Adrenal gland (tissue), 12 donors: ENCODE measurements around the gene CD36. TPM values are rescaled to one million over a fixed set of nuclear protein-coding genes. Genes with fewer than 3 reads are reported as not detected.
"Not testable (repeated sequence)": the region's sequence is repeated elsewhere in the genome, so short reads cannot be mapped to it uniquely, and the experiment has no call there.

Experiments used
- DNase-seq, 7 donors: peaks; one replicate each; pipeline ENCODE4 v3.0.0-alpha.2; 2019 to 2020
- H3K27ac ChIP-seq, 5 donors: fragments of 200-600 bp; sonication (generic) in 4 of 5; 1 replicate in 3 of 5; 2 replicates in 2 of 5; pipeline versions ENCODE4 v1.5.1 to v1.8.0; 2016 to 2020; ENCODE audit warnings: mild to moderate bottlenecking in 1 of 5
- H3K27me3 ChIP-seq: fragments of 200-600 bp; 2 replicates; pipeline ENCODE4 v1.8.0; 2021
- H3K36me3 ChIP-seq, 2 donors: fragments of 200-600 bp; replicated peaks in 1 of 2; 1 replicate in 1 of 2; 2 replicates in 1 of 2; pipeline versions ENCODE4 v1.5.1 to v1.8.0; 2018 to 2022
- H3K4me1 ChIP-seq, 2 donors: fragments of 200-600 bp; replicated peaks in 1 of 2; 1 replicate in 1 of 2; 2 replicates in 1 of 2; pipeline versions ENCODE4 v1.5.1 to v1.8.0; 2018 to 2021
- H3K4me3 ChIP-seq, 4 donors: fragments of 200-600 bp; sonication (generic) in 3 of 4; one replicate each; pipeline ENCODE4 v1.5.1; 2016 to 2018
- H3K9me3 ChIP-seq, 3 donors: fragments of 200-600 bp; sonication (generic) in 1 of 3; replicated peaks in 1 of 3; 1 replicate in 2 of 3; 2 replicates in 1 of 3; pipeline versions ENCODE4 v1.5.1 to v1.8.0; 2016 to 2021
- CTCF ChIP-seq, 6 experiments: fragments of 450-650 bp in 4 of 6; fragments of 200-600 bp in 2 of 6; sonication (generic) in 1 of 6; IDR thresholded peaks; 1 replicate in 5 of 6; 2 replicates in 1 of 6; pipeline versions ENCODE4 v1.5.1 to v1.8.0; 2016 to 2021; ENCODE audit warnings: antibody characterized with exemption in 6 of 6, mild to moderate bottlenecking in 2 of 6, moderate library complexity in 1 of 6
- POLR2A ChIP-seq, 2 donors: fragments of 450-650 bp; IDR thresholded peaks; one replicate each; pipeline ENCODE4 v1.6.1; 2017; ENCODE audit warnings: antibody characterized with exemption in 2 of 2, mild to moderate bottlenecking in 2 of 2, moderate library complexity in 1 of 2
- WGBS, 4 donors: extraction: QIAGEN DNeasy Blood & Tissue Kit in 2 of 4; methylation state at CpG; one replicate each; pipeline versions ENCODE4 v1.1.5 to v1.1.7; 2013 to 2017; 5-methylcytosine and 5-hydroxymethylcytosine counted together
- intact Hi-C, 2 donors: fragments of 100-400 bp; cut with DNase I; formaldehyde crosslinking; loops; one replicate each; pipeline versions ENCODE4 v1.14.1 to v1.15.0; 2022 to 2023
- polyA plus RNA-seq, 3 donors: library from polyadenylated mRNA; stranded (reverse); fragments of 200-250 nt in 2 of 3; fragments of 350-450 nt in 1 of 3; fragmentation: Illumina TruSeq in 1 of 3; extraction: RNeasy Lipid Tissue Mini Kit (QIAGEN cat#74804) in 1 of 3; gene quantifications; one replicate each; pipeline ENCODE4 v1.2.3, GENCODE V29; 2013 to 2014
- total RNA-seq, 9 donors: library from RNA; depleted of rRNA in 4 of 9; stranded (reverse); fragments of >200 nt in 4 of 9; fragments of 120-200 nt in 1 of 9; fragmentation: NEBNext Ultra II Directional in 1 of 9; extraction: Animal tissue kit (Norgen Biotek cat#: 25700) in 1 of 9; gene quantifications; one replicate each; pipeline versions ENCODE4 v1.1.0 to v1.2.4, GENCODE V29; 2013 to 2023
- donor health status: healthy with polysubstance abuse.
- donor health status: Bipolar disorder and iron deficiency.
- donor health status: DM: yes; HTN: yes; CAD: no.
- donor health status: DM: no; HTN: no; CAD: no.
- donor health status: DM: no; HTN: no; CAD: no.
- donor health status: DM: yes; HTN: yes; CAD: no.

Gene CD36
- total and polyA plus RNA-seq, 12 donors, result 7.2 to 224 (median 32.2) TPM

- Histone ChIP-seq H3K4me3 (no peak overlapping the region), H3K9me3 (no peaks in the 10 kb centered on the region), H3K4me1 (peaks cover 0 to 10% of the 10 kb centered on the region in 2 donors), H3K27me3 (no peaks in the 10 kb centered on the region), H3K36me3 (no peaks in the 10 kb centered on the region), H3K27ac (no peak overlapping the region)
- intact Hi-C loops, result loop anchor here in 1 of 2 donors (10.0 kb wide), 1 partner anchor 237 kb away; no protein-coding TSS in a partner anchor
- no peak for TF ChIP-seq CTCF (IDR thresholded peaks at IDR 0.05)
- no peak for TF ChIP-seq POLR2A (IDR thresholded peaks at IDR 0.05)
- DNase-seq, result no peak
- 89 to 96% (median 92%) methylated on average over 13 of the region's 13 CpGs for WGBS, 4 donors
These were observed 23.8 kb downstream of the CD36 start for GRCh38 chr7:80662252-80662651.

GRCh38 chr7:80665526-80665925 lies 27.1 kb downstream of the CD36 start:
- intact Hi-C loops, result loop anchor here in 1 of 2 donors (10.0 kb wide), 1 partner anchor 241 kb away; no protein-coding TSS in a partner anchor

GRCh38 chr7:80666376-80666775 lies 27.9 kb downstream of the CD36 start:
- intact Hi-C loops, result loop anchor here in 1 of 2 donors (10.0 kb wide), 1 partner anchor 242 kb away; no protein-coding TSS in a partner anchor
- Histone ChIP-seq H3K4me1 (no peaks in the 10 kb centered on the region), H3K9me3 (no peaks in the 10 kb centered on the region), H3K27ac (no peak overlapping the region), H3K27me3 (no peaks in the 10 kb centered on the region), H3K4me3 (no peak overlapping the region), H3K36me3 (no peaks in the 10 kb centered on the region)
- no peak for DNase-seq
- WGBS, 4 donors, result 81 to 89% (median 89%) methylated on average over 2 of the region's 2 CpGs
- no peak for TF ChIP-seq POLR2A (IDR thresholded peaks at IDR 0.05)
- no peak for TF ChIP-seq CTCF (IDR thresholded peaks at IDR 0.05)

More at GRCh38 chr7:80665526-80665925, 27.1 kb downstream of the CD36 start:
- DNase-seq, result no peak
- Histone ChIP-seq H3K4me3 (no peak overlapping the region), H3K9me3 (no peaks in the 10 kb centered on the region), H3K27me3 (no peaks in the 10 kb centered on the region), H3K4me1 (no peaks in the 10 kb centered on the region), H3K36me3 (no peaks in the 10 kb centered on the region), H3K27ac (no peak overlapping the region)
- WGBS, 4 donors, result 82 to 91% (median 85%) methylated on average over 2 of the region's 2 CpGs
- no peak for TF ChIP-seq CTCF (IDR thresholded peaks at IDR 0.05)
- TF ChIP-seq POLR2A (IDR thresholded peaks at IDR 0.05), result no peak

- not testable (repeated sequence) for H3K9me3 ChIP-seq, H3K4me3 ChIP-seq, H3K27me3 ChIP-seq, H3K4me1 ChIP-seq, H3K27ac ChIP-seq, DNase-seq, H3K36me3 ChIP-seq
- 88 to 97% (median 92%) methylated on average over 6 of the region's 6 CpGs for WGBS, 4 donors
- intact Hi-C loops, result loop anchor here in 1 of 2 donors (10.0 kb wide), 1 partner anchor 245 kb away; no protein-coding TSS in a partner anchor
These were observed 30.9 kb downstream of the CD36 start for GRCh38 chr7:80669367-80669766.

GRCh38 chr7:80671744-80672143 lies 33.3 kb downstream of the CD36 start:
- Histone ChIP-seq H3K36me3 (no peaks in the 10 kb centered on the region), H3K4me3 (no peak overlapping the region), H3K9me3 (no peaks in the 10 kb centered on the region), H3K4me1 (no peaks in the 10 kb centered on the region), H3K27me3 (no peaks in the 10 kb centered on the region), H3K27ac (no peak overlapping the region)
- DNase-seq, result no peak
- 93 to 98% (median 97%) methylated on average over 1 of the region's 1 CpG for WGBS, 4 donors
- TF ChIP-seq CTCF (IDR thresholded peaks at IDR 0.05) (no peak), POLR2A (IDR thresholded peaks at IDR 0.05) (no peak)
- intact Hi-C loops, result no loop called here
